ENCODE data around the gene AK9. TPM values are rescaled to one million over a fixed set of nuclear protein-coding genes. Genes with fewer than 3 reads are reported as not detected.

Gene AK9
- total and polyA plus RNA-seq, 2 of the 4 experiments (the other 2 are of a cell fraction) = 1.7 to 1.8 TPM

DNA sequence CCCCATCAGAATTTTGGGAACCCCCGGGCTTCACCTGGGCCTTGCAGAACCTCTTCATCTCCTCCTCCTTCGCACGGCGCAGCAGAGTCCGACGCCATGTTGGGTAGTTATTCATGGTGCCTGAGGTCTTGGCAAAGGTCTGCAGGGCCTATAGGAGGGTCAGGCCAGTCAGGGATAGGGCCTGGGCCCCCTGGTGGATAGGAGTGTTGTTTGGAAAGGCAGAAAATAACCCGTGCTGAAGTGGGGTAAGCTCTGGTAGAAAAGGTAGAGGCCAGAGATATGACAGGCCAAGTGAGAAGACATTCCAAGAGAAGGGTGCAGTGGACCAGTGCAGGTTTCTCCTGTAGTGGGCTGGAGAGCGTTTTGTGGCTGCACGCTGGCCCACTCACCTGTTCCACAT, 245.6 kb downstream of the AK9 start:
- no peak overlapping the region for H3K4me2 ChIP-seq (ENCODE audit: low read depth, low read length)
- H4K20me1 ChIP-seq (ENCODE audit: insufficient read depth, low read length) = peaks cover 7% of the 10 kb centered on the region; the same call in 1 of the 2 replicates
- ATAC-seq (ENCODE audit: low read depth) (no peak), DNase-seq (no peak)
- H3K4me3 ChIP-seq (ENCODE audit: insufficient read depth, low read depth, low read length) = no peak overlapping the region
- WGBS, 2 experiments (ENCODE audit: extremely low coverage in 2 of 2, insufficient read length in 1 of 2) = 79% methylated on average over 2 of the region's 9 CpGs; no CpG with 5 or more reads in 1 of the 2 experiments
- no peak overlapping the region for H2AK5ac ChIP-seq (ENCODE audit: low read depth, low read length)
- H3K23ac ChIP-seq (ENCODE audit: low read depth, low read length) = no peak overlapping the region
- BruUV-seq (replicated peaks) = no TSS peak
- peaks cover 8% of the 10 kb centered on the region for H3K4me1 ChIP-seq (ENCODE audit: control insufficient read depth, insufficient read depth, low read length)
- TF ChIP-seq, protein P1, sequence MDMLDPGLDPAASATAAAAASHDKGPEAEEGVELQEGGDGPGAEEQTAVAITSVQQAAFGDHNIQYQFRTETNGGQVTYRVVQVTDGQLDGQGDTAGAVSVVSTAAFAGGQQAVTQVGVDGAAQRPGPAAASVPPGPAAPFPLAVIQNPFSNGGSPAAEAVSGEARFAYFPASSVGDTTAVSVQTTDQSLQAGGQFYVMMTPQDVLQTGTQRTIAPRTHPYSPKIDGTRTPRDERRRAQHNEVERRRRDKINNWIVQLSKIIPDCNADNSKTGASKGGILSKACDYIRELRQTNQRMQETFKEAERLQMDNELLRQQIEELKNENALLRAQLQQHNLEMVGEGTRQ (IDR thresholded peaks at IDR 0.05; ENCODE audit: low read depth, low read length) = no peak
- TF ChIP-seq MXI1 (IDR thresholded peaks at IDR 0.05; ENCODE audit: borderline replicate concordance, low read depth, low read length) (no peak), RFX5 (IDR thresholded peaks at IDR 0.05; ENCODE audit: low read depth, low read length) (no peak), RCOR1 (IDR thresholded peaks at IDR 0.05; ENCODE audit: insufficient replicate concordance, low read length) (no peak), CEBPB (IDR thresholded peaks at IDR 0.05; ENCODE audit: low read depth, low read length) (no peak), RAD21 (IDR thresholded peaks at IDR 0.05; ENCODE audit: low read length) (no peak), ELK1 (IDR thresholded peaks at IDR 0.05; ENCODE audit: borderline replicate concordance, low read depth, low read length) (no peak), CHD1 (IDR thresholded peaks at IDR 0.05; ENCODE audit: low read depth, low read length) (no peak), BHLHE40 (IDR thresholded peaks at IDR 0.05; ENCODE audit: low read depth, low read length) (no peak), MAFK (IDR thresholded peaks at IDR 0.05; ENCODE audit: low read depth, low read length) (no peak), MAZ (IDR thresholded peaks at IDR 0.05; ENCODE audit: borderline replicate concordance, low read depth, low read length) (no peak), SMC3 (IDR thresholded peaks at IDR 0.05; ENCODE audit: low read depth, low read length) (no peak; the same call in 1 of the 2 replicates), FOS (IDR thresholded peaks at IDR 0.05; ENCODE audit: low read depth, low read length) (no peak), NFE2L2 (IDR thresholded peaks at IDR 0.05; ENCODE audit: low read depth, low read length) (no peak), POLR2A (IDR thresholded peaks at IDR 0.05; ENCODE audit: low read depth, low read length) (no peak)
- TF ChIP-seq, protein P2, sequence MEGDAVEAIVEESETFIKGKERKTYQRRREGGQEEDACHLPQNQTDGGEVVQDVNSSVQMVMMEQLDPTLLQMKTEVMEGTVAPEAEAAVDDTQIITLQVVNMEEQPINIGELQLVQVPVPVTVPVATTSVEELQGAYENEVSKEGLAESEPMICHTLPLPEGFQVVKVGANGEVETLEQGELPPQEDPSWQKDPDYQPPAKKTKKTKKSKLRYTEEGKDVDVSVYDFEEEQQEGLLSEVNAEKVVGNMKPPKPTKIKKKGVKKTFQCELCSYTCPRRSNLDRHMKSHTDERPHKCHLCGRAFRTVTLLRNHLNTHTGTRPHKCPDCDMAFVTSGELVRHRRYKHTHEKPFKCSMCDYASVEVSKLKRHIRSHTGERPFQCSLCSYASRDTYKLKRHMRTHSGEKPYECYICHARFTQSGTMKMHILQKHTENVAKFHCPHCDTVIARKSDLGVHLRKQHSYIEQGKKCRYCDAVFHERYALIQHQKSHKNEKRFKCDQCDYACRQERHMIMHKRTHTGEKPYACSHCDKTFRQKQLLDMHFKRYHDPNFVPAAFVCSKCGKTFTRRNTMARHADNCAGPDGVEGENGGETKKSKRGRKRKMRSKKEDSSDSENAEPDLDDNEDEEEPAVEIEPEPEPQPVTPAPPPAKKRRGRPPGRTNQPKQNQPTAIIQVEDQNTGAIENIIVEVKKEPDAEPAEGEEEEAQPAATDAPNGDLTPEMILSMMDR (conservative IDR thresholded peaks at IDR 0.05; ENCODE audit: low read depth, low read length) = no peak
- H2AK9ac ChIP-seq (replicated peaks; ENCODE audit: low read depth, low read length, poor library complexity) = no peak overlapping the region
- H3K18ac ChIP-seq (ENCODE audit: low read depth, low read length) = no peak overlapping the region
- peaks cover 18% of the 10 kb centered on the region for H3K9me1 ChIP-seq (ENCODE audit: insufficient read depth, low read length)
- no peak overlapping the region for H2BK20ac ChIP-seq (ENCODE audit: low read depth, low read length)
- no peak overlapping the region for H2BK15ac ChIP-seq (ENCODE audit: low read depth, low read length)
- H3K9me3 ChIP-seq (ENCODE audit: control insufficient read depth, insufficient read depth, low read length) = no peaks in the 10 kb centered on the region
- H4K91ac ChIP-seq (ENCODE audit: insufficient read depth, low read depth, low read length) = no peak overlapping the region
- in situ Hi-C loops (cut with MboI; ENCODE audit: low sequenced_read_pairs) (no loop called here), dilution Hi-C loops (cut with HindIII; ENCODE audit: low sequenced_read_pairs, unreplicated experiment) (no loop called here), intact Hi-C loops (cut with micrococcal nuclease) (no loop called here)
- no peak overlapping the region for H3K14ac ChIP-seq (replicated peaks; ENCODE audit: low read depth, low read length)
- POLR2A ChIA-PET (ENCODE audit: unreplicated experiment) = no interaction called here
- no peak overlapping the region for H2BK120ac ChIP-seq (ENCODE audit: low read depth, low read length)
- no peak overlapping the region for H2BK5ac ChIP-seq (ENCODE audit: low read depth, low read length, poor library complexity, severe bottlenecking)
- H4K5ac ChIP-seq (ENCODE audit: low read depth, low read length) = no peak overlapping the region
- H3K56ac ChIP-seq (ENCODE audit: extremely low read depth, insufficient read depth, low read length) = no peak overlapping the region
- peaks cover 0 to 18% of the 10 kb centered on the region in 2 experiments; a peak in 3 of 4 replicates for H3K79me1 ChIP-seq (ENCODE audit: low read depth in 1 of 2, low read length in 2 of 2)
- H3K27me3 ChIP-seq (ENCODE audit: control insufficient read depth, insufficient read depth, low read length) = no peaks in the 10 kb centered on the region
- H3K36me3 ChIP-seq (ENCODE audit: control insufficient read depth, insufficient read depth, low read length) = peaks cover 64% of the 10 kb centered on the region
- no peak overlapping the region for H3K27ac ChIP-seq (ENCODE audit: insufficient read depth, low read length)
- H3K9ac ChIP-seq (ENCODE audit: low read depth, low read length) = no peak overlapping the region
- CTCF ChIA-PET = no interaction called here
- H3K4ac ChIP-seq (ENCODE audit: low read depth, low read length) = no peak overlapping the region
- H4K8ac ChIP-seq (ENCODE audit: low read depth in 2 of 2, low read length in 2 of 2) = no peak overlapping the region
- no peak overlapping the region for H2AFZ ChIP-seq (replicated peaks; ENCODE audit: low read length, poor library complexity)
